NAMALWA (cell line): Measurements from ENCODE around the gene ZNF18.
"Not testable (repeated sequence)": the region's sequence is repeated elsewhere in the genome, so short reads cannot be mapped to it uniquely, and the experiment has no call there.

Source experiments
- DNase-seq: peaks from one replicate; pipeline ENCODE4 v3.0.0-alpha.2; 2015; ENCODE audit warnings: low spot score

ZNF18 gene

GRCh38 chr17:11986179-11986941, 10.9 kb downstream of the ZNF18 start:
- DNase-seq, result no peak

GRCh38 chr17:11981862-11982261, 15.4 kb downstream of the ZNF18 start:
- no peak for DNase-seq

- DNase-seq, result no peak
These were observed 16.5 kb downstream of the ZNF18 start for GRCh38 chr17:11980813-11981212.

GRCh38 chr17:11979795-11980194, 17.5 kb downstream of the ZNF18 start:
- no peak for DNase-seq

GRCh38 chr17:11972741-11973140, 24.5 kb downstream of the ZNF18 start:
- not testable (repeated sequence) for DNase-seq

- DNase-seq, result no peak
These were observed 27.7 kb downstream of the ZNF18 start for GRCh38 chr17:11969565-11969964.

GRCh38 chr17:11954936-11955335, 42.3 kb downstream of the ZNF18 start:
- DNase-seq, result no peak

- DNase-seq, result no peak
These were observed 43.4 kb downstream of the ZNF18 start for GRCh38 chr17:11953924-11954323.

GRCh38 chr17:11952610-11953009, 44.7 kb downstream of the ZNF18 start:
- DNase-seq, result no peak

GRCh38 chr17:11950771-11951519, 46.3 kb downstream of the ZNF18 start:
- no peak for DNase-seq

- not testable (repeated sequence) for DNase-seq
These were observed 47.7 kb downstream of the ZNF18 start for GRCh38 chr17:11949571-11949970.

- no peak for DNase-seq
These were observed 48.5 kb downstream of the ZNF18 start for GRCh38 chr17:11948789-11949188.

GRCh38 chr17:11944587-11944986, 52.7 kb downstream of the ZNF18 start:
- DNase-seq, result no peak

GRCh38 chr17:11943759-11944347, 53.4 kb downstream of the ZNF18 start:
- DNase-seq, result no peak

GRCh38 chr17:11943086-11943485, 54.2 kb downstream of the ZNF18 start:
- not testable (repeated sequence) for DNase-seq

GRCh38 chr17:11940904-11941303, 56.4 kb downstream of the ZNF18 start:
- no peak for DNase-seq

GRCh38 chr17:11935734-11936406, 61.4 kb downstream of the ZNF18 start:
- peak; percentile 54 for DNase-seq

- no peak for DNase-seq
These were observed 64.9 kb downstream of the ZNF18 start for GRCh38 chr17:11932337-11932898.

GRCh38 chr17:11928436-11928835, 68.8 kb downstream of the ZNF18 start:
- no peak for DNase-seq
